Measurements from ENCODE around the gene INSIG1.

Gene INSIG1

GRCh38 chr7:155352076-155352752 is 54.5 kb downstream of the INSIG1 start:
- no peak for DNase-seq

- no peak for DNase-seq
Observed at GRCh38 chr7:155352753-155353115, 55.1 kb downstream of the INSIG1 start.

- no peak for DNase-seq
Observed at GRCh38 chr7:155353256-155353897, 55.7 kb downstream of the INSIG1 start.

GRCh38 chr7:155354371-155355048 is 56.8 kb downstream of the INSIG1 start:
- DNase-seq = no peak

GRCh38 chr7:155355176-155355575 is 57.5 kb downstream of the INSIG1 start:
- no peak for DNase-seq

- no peak for DNase-seq
Observed at GRCh38 chr7:155355745-155356144, 58.1 kb downstream of the INSIG1 start.

- DNase-seq = peak; percentile 25
Observed at GRCh38 chr7:155356323-155357105, 58.8 kb downstream of the INSIG1 start.

GRCh38 chr7:155357573-155358041 is 59.9 kb downstream of the INSIG1 start:
- no peak for DNase-seq

GRCh38 chr7:155358066-155358947 is 60.6 kb downstream of the INSIG1 start:
- DNase-seq = no peak

GRCh38 chr7:155358948-155359712 is 61.5 kb downstream of the INSIG1 start:
- DNase-seq = no peak
